Endodermal cell (in vitro differentiated cells): ENCODE results near the gene MARK3. TPM values are rescaled to one million over a fixed set of nuclear protein-coding genes. Genes with fewer than 3 reads are reported as not detected.

Source experiments
- DNase-seq: peaks from one replicate; pipeline ENCODE4 v3.0.0-alpha.2; 2017
- H3K27ac ChIP-seq: 2 replicates; pipeline ENCODE4 v1.5.1; 2013; ENCODE audit warnings: mild to moderate bottlenecking, low read depth, low read length, moderate library complexity
- H3K27me3 ChIP-seq: 2 replicates; pipeline ENCODE4 v1.6.1; 2013; ENCODE audit warnings: mild to moderate bottlenecking, low read length, moderate library complexity; ENCODE audit not compliant: insufficient read depth, control insufficient read depth, poor library complexity, severe bottlenecking
- H3K36me3 ChIP-seq: 2 replicates; pipeline ENCODE4 v1.7.0; 2013; ENCODE audit warnings: mild to moderate bottlenecking, low read length, moderate library complexity; ENCODE audit not compliant: control insufficient read depth, insufficient read depth
- H3K4me1 ChIP-seq: one replicate; pipeline ENCODE4 v1.7.0; 2013; ENCODE audit warnings: low read length; ENCODE audit not compliant: control insufficient read depth, insufficient read depth
- H3K4me3 ChIP-seq: 2 replicates; pipeline ENCODE4 v1.5.1; 2013; ENCODE audit warnings: mild to moderate bottlenecking, low read length, moderate library complexity
- H3K9ac ChIP-seq: 2 replicates; pipeline ENCODE4 v1.6.1; 2013; ENCODE audit warnings: mild to moderate bottlenecking, low read length, moderate library complexity; ENCODE audit not compliant: poor library complexity, severe bottlenecking; ENCODE audit errors: extremely low read depth
- H3K9me3 ChIP-seq: 2 replicates; pipeline ENCODE4 v1.6.1; 2013; ENCODE audit warnings: mild to moderate bottlenecking, low read length, moderate library complexity; ENCODE audit not compliant: control insufficient read depth
- H3K27ac Mint-ChIP-seq: 2 replicates; pipeline ENCODE4 v1.8.0; 2020; ENCODE audit warnings: mixed read lengths
- H3K27me3 Mint-ChIP-seq: 2 replicates; pipeline ENCODE4 v1.8.0; 2021; ENCODE audit warnings: mild to moderate bottlenecking, mixed read lengths; ENCODE audit not compliant: insufficient read depth
- H3K36me3 Mint-ChIP-seq: 2 replicates; pipeline ENCODE4 v1.8.0; 2020; ENCODE audit warnings: low read depth, mixed read lengths
- H3K4me1 Mint-ChIP-seq: 2 replicates; pipeline ENCODE4 v1.8.0; 2020; ENCODE audit warnings: mixed read lengths
- H3K4me3 Mint-ChIP-seq: 2 replicates; pipeline ENCODE4 v1.8.0; 2020; ENCODE audit warnings: mild to moderate bottlenecking, moderate library complexity, mixed read lengths
- H3K9me3 Mint-ChIP-seq: 2 replicates; pipeline ENCODE4 v1.8.0; 2020; ENCODE audit warnings: mild to moderate bottlenecking, mixed read lengths
- WGBS, 2 experiments: methylation state at CpG; one replicate each; pipeline versions ENCODE4 v1.1.5 to v1.1.7; 2013; ENCODE audit warnings: missing lambda C conversion rate in 2 of 2, mixed read lengths in 1 of 2; ENCODE audit not compliant: insufficient coverage in 1 of 2, insufficient read length in 1 of 2; 5-methylcytosine and 5-hydroxymethylcytosine counted together
- total RNA-seq, 2 donors: library from RNA; stranded (reverse); fragmentation: NEBNext Ultra II Directional in 1 of 2; extraction: Animal tissue kit (Norgen Biotek cat#: 25700) in 1 of 2; gene quantifications; 2 replicates in 1 of 2; 3 replicates in 1 of 2; pipeline ENCODE4 v1.2.1, GENCODE V29; 2021
- TF ChIP-seq, protein P1 (sequence below): fragments of 200-600 bp; sonication (generic); conservative IDR thresholded peaks from 2 replicates; pipeline ENCODE4 v1.5.0; 2021; ENCODE audit warnings: antibody characterized with exemption, mild to moderate bottlenecking

Gene MARK3
- total RNA-seq, 2 donors from 2014 or later = 95.8 to 106 TPM

DNA sequence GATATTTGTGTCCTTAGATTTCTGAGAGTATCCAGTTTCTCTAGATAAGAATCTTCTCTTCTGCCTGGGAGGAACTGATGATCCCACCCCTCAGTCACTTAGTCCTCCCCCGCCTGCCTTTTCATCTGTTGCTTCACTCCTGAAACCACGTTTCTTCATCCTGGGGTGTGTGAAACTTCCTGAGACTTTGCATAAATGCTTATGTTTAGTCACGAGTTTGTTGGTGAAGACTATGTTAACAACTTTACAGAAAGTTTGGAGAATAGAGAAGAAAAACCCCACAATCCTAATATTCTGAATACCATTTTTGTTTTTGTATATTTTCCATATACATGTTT lies 33.2 kb downstream of the MARK3 start:
- no peak for DNase-seq
- Mint-ChIP-seq H3K4me3 (no peak overlapping the region), H3K36me3 (peaks cover 18% of the 10 kb centered on the region), H3K9me3 (no peaks in the 10 kb centered on the region), H3K27ac (no peak overlapping the region), H3K27me3 (no peaks in the 10 kb centered on the region), H3K4me1 (peaks cover 29% of the 10 kb centered on the region)
- Histone ChIP-seq H3K4me3 (no peak overlapping the region), H3K9ac (no peak overlapping the region), H3K9me3 (no peaks in the 10 kb centered on the region), H3K27ac (peak overlapping the region; percentile 51), H3K27me3 (no peaks in the 10 kb centered on the region), H3K4me1 (peaks cover 4% of the 10 kb centered on the region), H3K36me3 (peaks cover 33% of the 10 kb centered on the region)
- 75 to 80% methylated on average over 1 to 2 of the region's 3 CpGs for WGBS, 2 experiments
- TF ChIP-seq, protein P1, sequence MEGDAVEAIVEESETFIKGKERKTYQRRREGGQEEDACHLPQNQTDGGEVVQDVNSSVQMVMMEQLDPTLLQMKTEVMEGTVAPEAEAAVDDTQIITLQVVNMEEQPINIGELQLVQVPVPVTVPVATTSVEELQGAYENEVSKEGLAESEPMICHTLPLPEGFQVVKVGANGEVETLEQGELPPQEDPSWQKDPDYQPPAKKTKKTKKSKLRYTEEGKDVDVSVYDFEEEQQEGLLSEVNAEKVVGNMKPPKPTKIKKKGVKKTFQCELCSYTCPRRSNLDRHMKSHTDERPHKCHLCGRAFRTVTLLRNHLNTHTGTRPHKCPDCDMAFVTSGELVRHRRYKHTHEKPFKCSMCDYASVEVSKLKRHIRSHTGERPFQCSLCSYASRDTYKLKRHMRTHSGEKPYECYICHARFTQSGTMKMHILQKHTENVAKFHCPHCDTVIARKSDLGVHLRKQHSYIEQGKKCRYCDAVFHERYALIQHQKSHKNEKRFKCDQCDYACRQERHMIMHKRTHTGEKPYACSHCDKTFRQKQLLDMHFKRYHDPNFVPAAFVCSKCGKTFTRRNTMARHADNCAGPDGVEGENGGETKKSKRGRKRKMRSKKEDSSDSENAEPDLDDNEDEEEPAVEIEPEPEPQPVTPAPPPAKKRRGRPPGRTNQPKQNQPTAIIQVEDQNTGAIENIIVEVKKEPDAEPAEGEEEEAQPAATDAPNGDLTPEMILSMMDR = no peak

DNA sequence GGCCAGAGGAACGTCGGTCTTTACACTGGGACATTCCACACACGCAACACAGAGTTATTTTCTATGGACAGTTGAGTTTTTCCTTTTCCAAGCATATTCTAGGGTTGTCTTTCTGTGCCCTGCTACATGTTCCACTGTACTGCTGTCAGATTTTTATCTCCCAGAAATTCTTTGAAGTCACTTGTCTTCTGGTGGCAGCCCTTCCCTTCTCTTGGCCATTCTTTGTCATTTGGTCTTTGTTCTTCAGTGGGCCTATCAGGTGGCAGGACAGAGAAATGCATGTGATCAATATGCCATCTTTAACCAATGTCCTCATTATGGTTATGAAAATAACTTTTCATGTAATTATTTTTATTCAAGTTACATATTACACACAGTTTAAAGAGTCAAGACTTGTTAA lies 36.3 kb downstream of the MARK3 start:
- Histone ChIP-seq H3K36me3 (peaks cover 19% of the 10 kb centered on the region), H3K4me3 (no peak overlapping the region), H3K27ac (no peak overlapping the region), H3K27me3 (no peaks in the 10 kb centered on the region), H3K9me3 (no peaks in the 10 kb centered on the region), H3K4me1 (peaks cover 4% of the 10 kb centered on the region), H3K9ac (no peak overlapping the region)
- 99 to 100% methylated on average over 3 of the region's 3 CpGs for WGBS, 2 experiments
- Mint-ChIP-seq H3K36me3 (peaks cover 19% of the 10 kb centered on the region), H3K4me3 (no peak overlapping the region), H3K9me3 (no peaks in the 10 kb centered on the region), H3K4me1 (peaks cover 35% of the 10 kb centered on the region), H3K27me3 (no peaks in the 10 kb centered on the region), H3K27ac (no peak overlapping the region)
- TF ChIP-seq, protein P1 = no peak
- DNase-seq = no peak

DNA sequence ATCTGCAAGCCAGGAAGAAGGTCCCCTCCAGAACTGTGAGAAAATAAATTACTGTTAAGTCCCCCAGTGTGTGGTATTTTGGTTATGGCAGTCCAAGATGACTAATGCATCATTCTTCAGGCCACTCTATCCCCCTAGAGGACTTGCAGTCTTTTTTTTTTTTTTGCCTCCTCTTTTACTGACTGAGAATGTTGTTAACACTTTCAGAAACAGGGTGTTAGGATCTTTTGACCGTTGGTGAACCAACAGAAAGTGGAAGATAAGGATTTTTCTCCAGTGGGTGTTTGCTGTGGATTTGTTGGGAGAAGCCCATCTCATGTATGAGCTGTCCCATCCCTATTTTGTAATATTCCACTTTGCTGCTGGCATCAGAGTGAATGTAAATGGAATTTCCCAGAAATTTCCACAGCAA lies 37.8 kb downstream of the MARK3 start:
- Histone ChIP-seq H3K4me3 (no peak overlapping the region), H3K9me3 (no peaks in the 10 kb centered on the region), H3K27ac (no peak overlapping the region), H3K27me3 (no peaks in the 10 kb centered on the region), H3K4me1 (no peaks in the 10 kb centered on the region), H3K9ac (no peak overlapping the region), H3K36me3 (peaks cover 19% of the 10 kb centered on the region)
- peaks cover 27% of the 10 kb centered on the region for H3K4me1 Mint-ChIP-seq
- peaks cover 20% of the 10 kb centered on the region for H3K36me3 Mint-ChIP-seq
- H3K27ac Mint-ChIP-seq = no peak overlapping the region
- no peak for DNase-seq
- no peaks in the 10 kb centered on the region for H3K9me3 Mint-ChIP-seq
- TF ChIP-seq, protein P1 = no peak
- no peaks in the 10 kb centered on the region for H3K27me3 Mint-ChIP-seq
- H3K4me3 Mint-ChIP-seq = no peak overlapping the region
- 100% methylated on average over 1 of the region's 1 CpG; no CpG with 5 or more reads in 1 of the 2 experiments for WGBS, 2 experiments
